HUES6 (cell line): ENCODE data around the gene ZFPM1.

Experiments used
- H3K27ac ChIP-seq: 2 replicates; pipeline ENCODE4 v1.7.0; 2013; ENCODE audit warnings: low read depth, mild to moderate bottlenecking, low read length, inconsistent platforms
- H3K27me3 ChIP-seq: 2 replicates; pipeline ENCODE4 v1.6.1; 2013; ENCODE audit warnings: low read length; ENCODE audit not compliant: control insufficient read depth, insufficient read depth
- H3K36me3 ChIP-seq: 2 replicates; pipeline ENCODE4 v1.6.1; 2013; ENCODE audit warnings: low read length; ENCODE audit not compliant: control insufficient read depth, insufficient read depth
- H3K4me1 ChIP-seq: 2 replicates; pipeline ENCODE4 v1.6.1; 2013; ENCODE audit warnings: low read length; ENCODE audit not compliant: control insufficient read depth, insufficient read depth
- H3K4me3 ChIP-seq: 2 replicates; pipeline ENCODE4 v1.5.1; 2013; ENCODE audit warnings: low read depth, low read length
- H3K9ac ChIP-seq: one replicate; pipeline ENCODE4 v1.6.1; 2013; ENCODE audit warnings: mild to moderate bottlenecking, low read length
- H3K9me3 ChIP-seq: 2 replicates; pipeline ENCODE4 v1.6.1; 2013; ENCODE audit warnings: low read depth, low read length; ENCODE audit not compliant: control insufficient read depth, insufficient read depth

Gene ZFPM1

DNA sequence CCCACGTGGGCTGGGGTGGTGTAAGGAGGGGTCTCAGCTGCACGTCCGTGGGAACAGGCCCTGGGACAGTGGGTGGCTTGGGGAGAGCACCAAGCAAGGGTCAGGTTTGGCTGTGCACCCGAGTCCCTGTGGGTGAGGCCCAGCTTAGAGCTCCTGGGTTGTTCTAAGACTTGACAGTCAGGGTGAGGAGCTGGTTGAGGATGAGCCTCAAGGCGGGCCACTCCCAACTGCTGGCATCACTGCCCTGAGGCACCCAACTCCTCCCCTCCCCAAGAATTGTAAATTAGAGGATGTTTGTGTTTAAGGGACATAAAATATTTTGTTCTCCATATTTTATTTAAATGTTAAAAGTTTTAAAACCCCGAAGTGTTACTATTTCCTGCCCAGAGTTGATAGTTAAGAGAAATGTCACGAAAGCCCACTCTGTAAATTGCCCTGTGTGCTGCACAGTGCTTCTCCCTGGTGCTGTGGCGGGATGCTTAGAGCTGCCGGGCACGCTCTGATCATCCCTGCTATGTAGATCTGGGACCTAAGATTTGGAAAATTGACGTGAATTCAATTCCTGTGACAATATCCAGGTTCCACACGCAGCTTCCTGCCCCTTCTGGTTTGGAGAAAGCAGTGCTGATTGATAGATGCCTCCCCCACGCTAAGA lies 133.0 kb downstream of the ZFPM1 start:
- Histone ChIP-seq H3K36me3 (peaks cover 77% of the 10 kb centered on the region), H3K9ac (no peak overlapping the region), H3K9me3 (no peaks in the 10 kb centered on the region), H3K27me3 (no peaks in the 10 kb centered on the region), H3K4me1 (no peaks in the 10 kb centered on the region), H3K27ac (no peak overlapping the region), H3K4me3 (no peak overlapping the region)
